ENCODE measurements around the gene ARF3.

DNA sequence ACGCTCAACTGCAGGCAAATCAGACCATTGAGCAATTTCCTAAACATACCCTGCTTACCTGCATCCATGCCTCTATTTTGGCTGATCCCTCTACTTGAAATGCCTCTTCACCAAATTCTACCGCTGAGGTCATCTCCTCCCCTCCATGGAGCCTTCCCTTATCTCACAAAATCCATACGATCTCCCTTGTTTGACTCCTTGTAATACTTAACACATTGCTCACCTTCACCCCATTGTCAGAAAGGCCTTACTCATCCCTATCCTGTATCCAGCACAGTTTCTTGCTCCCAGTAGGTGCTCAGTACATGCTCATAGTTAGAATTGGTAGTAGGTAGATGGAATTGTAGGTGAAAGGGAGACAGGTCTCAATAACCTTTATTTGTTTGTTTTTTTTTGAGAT is 36.5 kb upstream of the ARF3 start:
- TF ChIP-seq YY1 (IDR thresholded peaks at IDR 0.05; ENCODE audit: low read depth) = no peak
- TF ChIP-seq, protein P1, sequence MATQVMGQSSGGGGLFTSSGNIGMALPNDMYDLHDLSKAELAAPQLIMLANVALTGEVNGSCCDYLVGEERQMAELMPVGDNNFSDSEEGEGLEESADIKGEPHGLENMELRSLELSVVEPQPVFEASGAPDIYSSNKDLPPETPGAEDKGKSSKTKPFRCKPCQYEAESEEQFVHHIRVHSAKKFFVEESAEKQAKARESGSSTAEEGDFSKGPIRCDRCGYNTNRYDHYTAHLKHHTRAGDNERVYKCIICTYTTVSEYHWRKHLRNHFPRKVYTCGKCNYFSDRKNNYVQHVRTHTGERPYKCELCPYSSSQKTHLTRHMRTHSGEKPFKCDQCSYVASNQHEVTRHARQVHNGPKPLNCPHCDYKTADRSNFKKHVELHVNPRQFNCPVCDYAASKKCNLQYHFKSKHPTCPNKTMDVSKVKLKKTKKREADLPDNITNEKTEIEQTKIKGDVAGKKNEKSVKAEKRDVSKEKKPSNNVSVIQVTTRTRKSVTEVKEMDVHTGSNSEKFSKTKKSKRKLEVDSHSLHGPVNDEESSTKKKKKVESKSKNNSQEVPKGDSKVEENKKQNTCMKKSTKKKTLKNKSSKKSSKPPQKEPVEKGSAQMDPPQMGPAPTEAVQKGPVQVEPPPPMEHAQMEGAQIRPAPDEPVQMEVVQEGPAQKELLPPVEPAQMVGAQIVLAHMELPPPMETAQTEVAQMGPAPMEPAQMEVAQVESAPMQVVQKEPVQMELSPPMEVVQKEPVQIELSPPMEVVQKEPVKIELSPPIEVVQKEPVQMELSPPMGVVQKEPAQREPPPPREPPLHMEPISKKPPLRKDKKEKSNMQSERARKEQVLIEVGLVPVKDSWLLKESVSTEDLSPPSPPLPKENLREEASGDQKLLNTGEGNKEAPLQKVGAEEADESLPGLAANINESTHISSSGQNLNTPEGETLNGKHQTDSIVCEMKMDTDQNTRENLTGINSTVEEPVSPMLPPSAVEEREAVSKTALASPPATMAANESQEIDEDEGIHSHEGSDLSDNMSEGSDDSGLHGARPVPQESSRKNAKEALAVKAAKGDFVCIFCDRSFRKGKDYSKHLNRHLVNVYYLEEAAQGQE (IDR thresholded peaks at IDR 0.05; ENCODE audit: low read depth) = no peak
- TF ChIP-seq TAF1 (IDR thresholded peaks at IDR 0.05; ENCODE audit: low read depth) = no peak
- no peak for TF ChIP-seq TEAD4 (IDR thresholded peaks at IDR 0.05)
